Pulmonary artery endothelial cell (primary cell): Measurements from ENCODE around the gene KRT5. TPM values are rescaled to one million over a fixed set of nuclear protein-coding genes. Genes with fewer than 3 reads are reported as not detected.
"Not testable (repeated sequence)": the region's sequence is repeated elsewhere in the genome, so short reads cannot be mapped to it uniquely, and the experiment has no call there.

Experiments
- DNase-seq: peaks from one replicate; pipeline ENCODE4 v3.0.0-alpha.2; 2011; ENCODE audit warnings: low read depth, low spot score
- total RNA-seq: library from RNA; depleted of rRNA; stranded (reverse); fragments of >200 nt; gene quantifications from 2 replicates; pipeline ENCODE4 v1.2.3, GENCODE V29; 2014

The KRT5 gene
- total RNA-seq, 1 donor from 2014 or later: 0.66 TPM

DNA sequence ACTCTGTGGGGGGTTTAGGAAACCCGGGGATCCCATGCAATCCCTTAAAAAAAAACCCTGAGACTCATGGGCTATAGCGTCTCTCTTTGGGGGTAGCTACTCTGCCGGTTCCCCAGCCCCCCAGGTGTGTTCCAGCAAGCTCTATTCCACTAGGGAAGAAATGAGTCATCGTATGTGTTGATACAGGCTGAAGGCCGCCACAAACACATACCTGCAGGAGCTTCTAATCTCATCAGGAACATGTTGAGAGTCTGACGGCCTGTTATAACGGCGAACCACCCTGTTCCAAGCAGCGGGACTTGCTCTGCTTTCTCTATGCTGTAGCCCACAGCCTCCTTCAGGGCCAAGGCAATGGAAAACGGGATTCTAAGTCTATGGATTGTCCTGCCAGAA is 977 bp upstream of the KRT5 start:
- no peak for DNase-seq

DNA sequence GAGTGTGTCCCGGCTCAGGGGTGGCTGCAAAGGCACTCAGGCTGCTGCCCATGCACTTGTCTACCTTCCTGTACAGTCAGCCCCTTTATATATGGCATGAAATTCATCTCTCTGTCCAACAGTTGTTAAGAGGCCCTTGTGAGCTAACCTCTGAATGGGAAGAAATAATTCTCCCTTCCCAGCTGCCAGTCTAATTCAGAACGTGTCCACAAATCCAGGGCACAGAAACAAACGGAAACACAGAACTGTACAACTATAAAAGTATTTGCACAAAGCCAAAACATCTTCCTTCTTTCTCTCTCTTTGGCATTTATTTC is 849 bp downstream of the KRT5 start:
- no peak for DNase-seq

DNA sequence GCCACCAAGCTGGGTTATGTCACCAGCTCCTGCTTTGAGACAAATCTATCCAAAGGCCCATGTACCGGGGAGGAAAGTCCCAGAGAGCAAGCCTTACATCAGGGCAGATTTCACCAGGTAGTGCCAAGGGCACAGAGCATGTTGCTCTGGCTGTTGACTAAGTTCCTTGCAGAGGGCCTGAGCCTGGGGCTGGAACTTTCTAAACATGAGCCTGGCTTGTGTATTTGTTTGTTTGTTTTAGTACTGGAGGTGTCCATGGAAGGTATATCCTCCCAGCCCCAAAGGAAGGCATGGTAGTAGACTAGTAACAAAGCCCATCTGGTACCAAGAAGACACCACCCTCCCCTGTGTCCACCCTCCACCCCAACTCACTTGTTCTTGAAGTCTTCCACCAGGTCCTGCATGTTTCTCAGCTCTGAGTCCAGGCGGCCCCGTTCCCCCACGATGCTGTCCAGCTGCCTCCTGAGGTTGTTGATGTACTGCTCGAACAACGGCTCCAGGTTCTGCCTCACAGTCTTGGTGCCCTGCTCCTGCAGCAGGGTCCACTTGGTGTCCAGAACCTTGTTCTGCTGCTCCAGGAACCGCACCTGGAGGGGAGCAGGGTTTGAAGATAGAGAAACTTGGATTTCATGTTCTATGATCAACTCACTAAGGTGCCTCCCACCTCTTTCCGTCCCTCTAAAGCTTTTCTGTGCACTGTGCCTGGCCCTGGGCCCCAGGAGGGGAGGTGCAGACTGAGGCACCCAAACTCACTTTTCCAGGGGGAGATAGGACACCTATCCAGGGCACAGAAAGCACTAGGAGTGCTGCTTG is 1.4 kb downstream of the KRT5 start:
- DNase-seq: no peak

DNA sequence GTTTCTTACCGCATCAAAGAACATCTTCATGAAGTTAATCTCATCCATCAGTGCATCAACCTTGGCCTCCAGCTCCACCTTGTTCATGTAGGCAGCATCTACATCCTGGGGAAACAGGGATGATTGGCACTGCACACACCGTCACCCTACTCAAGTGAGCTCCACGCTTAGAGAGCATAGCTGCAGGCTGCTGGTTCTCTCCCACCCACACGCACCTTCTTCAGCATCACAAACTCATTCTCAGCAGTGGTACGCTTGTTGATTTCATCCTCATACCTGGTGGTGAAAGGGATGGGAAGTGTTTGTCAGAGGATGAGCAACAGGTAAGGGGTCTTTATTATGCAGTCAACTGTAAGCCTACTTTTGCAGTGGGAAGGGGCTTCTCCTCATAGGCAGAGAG is 2.3 kb downstream of the KRT5 start:
- DNase-seq: no peak

DNA sequence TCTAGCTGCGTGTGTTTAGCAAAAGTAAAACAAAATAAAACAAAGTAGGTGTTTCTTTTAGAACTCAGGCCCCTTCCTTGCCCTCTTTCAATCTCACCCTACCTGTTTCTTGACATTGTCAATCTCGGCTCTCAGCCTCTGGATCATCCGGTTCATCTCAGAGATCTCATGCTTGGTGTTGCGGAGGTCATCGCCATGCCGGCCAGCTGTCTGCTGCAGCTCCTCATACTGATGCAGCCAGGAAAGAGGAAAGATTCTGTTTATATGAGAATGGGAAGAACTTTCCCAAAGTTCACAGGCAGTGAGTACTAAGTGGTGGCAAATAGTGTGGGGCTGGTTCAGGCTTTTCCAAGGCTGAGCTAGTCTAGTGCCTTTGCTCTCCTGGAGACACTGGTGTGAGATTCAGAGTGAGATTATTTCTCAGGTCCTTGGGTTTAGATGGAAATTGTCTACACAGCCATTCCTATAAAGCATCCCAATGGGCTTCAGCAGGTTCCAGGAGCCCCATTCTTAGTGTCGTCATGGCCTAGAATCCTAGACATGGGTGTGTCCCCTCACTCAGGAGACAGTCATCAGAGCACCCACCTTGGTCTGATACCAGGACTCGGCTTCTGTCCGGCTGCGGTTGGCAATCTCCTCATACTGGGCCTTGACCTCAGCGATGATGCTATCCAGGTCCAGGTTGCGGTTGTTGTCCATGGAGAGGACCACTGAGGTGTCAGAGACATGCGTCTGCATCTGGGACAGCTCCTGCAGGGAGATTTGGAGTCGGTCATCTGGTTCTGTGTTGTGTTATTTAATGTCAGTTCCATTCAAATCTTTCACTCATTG is 3.0 kb downstream of the KRT5 start:
- no peak for DNase-seq

DNA sequence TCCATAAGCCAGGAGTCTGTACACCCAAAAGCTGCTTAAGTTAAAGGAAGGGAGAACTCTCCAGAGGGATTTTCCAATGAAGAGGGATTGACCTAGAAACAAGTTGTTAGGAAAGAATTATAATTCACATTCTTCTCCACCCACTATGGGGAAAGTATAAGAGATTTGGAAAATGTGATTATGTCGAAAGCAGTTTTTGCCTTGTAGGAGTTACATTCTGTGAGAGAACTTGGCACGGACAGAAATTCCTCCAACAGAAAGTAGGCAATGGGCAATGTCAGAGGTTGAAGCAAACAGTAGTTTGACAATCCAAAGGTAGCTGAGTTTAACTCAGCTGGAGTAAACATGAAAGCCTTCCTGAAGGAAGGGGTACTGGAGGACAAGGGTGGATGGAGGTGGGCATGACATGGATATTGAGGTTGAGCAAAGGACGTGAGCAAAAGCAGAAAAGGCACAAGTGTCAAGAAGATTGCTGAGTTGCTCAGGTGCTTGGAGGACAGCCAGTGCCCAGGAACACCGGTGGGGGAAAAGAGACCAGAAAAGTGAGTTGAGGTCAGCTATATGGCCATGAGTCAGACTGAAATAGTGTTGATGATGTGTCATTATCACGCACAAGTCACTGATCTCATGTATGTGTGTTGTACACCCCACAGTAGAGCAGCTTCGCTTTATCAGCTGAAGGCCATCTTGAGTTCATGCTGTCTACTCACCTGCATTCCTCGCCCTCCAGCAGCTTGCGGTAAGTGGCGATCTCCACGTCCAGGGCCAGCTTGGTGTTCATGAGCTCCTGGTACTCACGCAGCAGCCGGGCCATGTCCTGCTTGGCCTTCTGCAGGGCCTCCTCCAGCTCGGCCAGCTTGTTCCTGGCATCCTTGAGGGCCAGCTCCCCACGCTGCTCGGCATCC is 4.0 kb downstream of the KRT5 start:
- no peak for DNase-seq

DNA sequence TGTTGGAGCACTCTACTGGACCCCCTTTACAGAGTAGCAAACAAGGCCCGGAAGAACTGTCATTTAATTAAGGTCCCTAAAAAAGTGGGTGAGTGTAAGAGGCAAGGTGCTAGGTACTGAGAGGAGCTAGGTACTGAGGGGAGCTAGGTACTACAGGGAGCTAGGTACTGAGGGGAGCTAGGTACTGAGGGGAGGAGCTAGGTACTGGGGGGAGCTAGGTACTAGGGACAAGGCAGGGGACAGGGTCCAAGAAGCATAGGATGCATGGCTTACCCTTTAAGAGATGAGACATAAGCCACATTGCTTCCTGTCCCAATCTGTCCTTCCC is 4.9 kb downstream of the KRT5 start:
- no peak for DNase-seq

DNA sequence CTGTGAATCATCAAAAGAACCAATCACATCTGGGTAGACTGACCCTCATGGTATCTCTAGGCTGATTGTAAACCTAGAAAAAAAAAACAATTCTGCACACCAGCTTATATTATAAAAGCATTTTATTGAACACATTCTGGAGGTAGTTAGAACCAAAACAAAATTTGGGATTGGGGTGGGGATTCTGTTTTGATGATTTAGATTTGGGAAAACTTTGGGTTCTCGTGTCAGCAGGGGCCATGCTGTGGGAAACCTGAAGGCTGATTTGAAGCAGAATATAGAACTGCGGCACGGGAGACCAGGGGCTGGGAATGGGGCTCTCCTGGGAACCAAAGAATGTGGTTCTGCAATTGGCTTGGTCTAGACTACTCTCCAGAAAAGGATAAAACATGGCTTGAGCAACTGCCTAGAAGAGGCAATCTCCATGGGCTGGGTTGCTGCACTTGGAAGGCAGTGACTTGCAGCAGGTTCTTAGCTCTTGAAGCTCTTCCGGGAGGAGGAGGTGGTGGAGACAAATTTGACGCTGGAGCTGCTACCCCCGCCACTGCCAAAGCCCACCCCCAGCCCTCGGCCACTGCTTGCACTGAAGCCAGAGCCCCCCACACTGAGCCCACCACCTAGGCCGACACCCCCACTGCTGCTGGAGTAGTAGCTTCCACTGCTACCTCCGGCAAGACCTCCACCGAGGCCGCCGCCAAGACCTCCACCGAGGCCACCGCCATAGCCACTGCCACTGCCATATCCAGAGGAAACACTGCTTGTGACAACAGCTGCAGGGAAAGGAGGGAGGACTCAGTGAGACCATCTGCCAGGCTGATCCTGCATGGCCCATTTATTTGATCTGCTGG is 5.5 kb downstream of the KRT5 start:
- DNase-seq: no peak

DNA sequence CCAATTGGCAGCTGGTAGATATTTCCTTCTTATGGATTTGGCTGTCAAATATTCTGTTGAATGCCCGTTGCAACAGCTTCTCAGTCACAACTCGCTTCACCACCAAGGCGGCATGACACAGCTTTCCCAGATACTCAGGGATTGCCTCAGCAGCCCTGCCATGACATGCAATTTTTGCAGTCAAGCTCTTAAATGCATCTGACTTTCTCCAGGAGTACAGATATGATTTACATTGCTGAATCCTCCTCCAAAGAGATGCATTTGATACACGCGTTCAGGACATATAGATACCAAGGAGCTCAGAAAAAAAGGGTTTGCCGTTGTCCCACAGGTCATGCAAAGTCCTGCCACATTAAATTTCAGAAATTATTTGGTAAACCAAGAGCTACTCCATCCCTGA is 6.5 kb downstream of the KRT5 start:
- no peak for DNase-seq

DNA sequence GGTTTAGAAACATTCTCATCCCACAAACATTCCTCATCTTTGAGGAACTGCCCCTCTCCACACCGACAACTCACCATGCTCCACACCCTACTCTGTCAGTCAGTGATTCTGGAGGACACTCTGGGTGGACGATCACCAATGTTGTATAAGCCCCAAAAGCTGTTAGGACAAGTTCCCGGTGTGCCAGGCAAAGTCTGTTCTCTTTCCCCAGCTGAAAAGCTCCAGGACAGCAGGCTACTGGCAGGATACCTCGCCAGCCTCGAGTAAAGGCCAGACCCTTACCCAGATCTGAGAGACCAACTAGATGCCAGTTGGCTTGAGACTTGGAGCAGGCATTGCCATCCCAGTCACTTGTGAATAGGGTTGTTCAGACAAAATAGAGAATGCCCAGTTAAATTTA is 12.0 kb downstream of the KRT5 start:
- DNase-seq: no peak

DNA sequence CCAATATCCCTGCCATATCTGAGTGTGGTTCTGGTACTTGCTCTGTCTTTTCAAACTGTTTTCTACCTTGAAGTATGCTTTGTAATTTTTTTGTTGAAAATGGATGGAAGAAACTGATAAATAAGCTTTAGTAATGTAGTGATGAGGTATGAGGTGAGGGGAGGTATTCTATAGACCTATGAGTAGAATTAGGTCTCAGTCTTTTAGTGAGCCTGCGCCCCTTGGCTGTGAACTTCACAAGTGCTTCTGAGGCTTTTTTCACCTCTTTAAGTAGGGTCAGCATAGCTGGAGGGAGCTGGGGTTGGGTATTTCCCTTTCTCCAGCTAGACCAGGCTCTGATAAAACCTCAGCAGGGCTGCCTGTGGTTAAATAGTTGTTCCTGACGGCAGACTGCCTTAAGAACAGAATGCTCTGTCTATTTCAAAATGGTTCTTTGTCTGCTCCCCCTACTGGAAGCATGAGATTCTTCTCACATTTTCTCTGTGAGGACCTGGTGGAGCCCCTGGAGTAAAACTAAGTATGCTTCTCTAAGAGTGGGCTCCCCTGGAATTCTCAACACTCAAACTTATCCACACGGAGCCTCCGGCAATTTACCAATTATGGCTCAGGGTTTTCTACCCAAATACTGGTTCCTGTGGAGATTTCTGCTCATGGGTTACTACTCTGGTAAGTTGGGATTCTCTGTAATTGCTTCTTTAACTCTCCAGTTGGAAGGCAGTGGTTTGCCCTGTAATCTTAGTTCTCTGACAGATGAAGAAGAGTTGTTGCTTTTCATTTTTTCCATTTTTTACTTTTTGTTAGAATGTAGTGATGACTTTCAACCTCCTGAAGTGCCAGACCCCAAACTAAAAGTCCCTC is 13.1 kb downstream of the KRT5 start:
- no peak for DNase-seq

DNA sequence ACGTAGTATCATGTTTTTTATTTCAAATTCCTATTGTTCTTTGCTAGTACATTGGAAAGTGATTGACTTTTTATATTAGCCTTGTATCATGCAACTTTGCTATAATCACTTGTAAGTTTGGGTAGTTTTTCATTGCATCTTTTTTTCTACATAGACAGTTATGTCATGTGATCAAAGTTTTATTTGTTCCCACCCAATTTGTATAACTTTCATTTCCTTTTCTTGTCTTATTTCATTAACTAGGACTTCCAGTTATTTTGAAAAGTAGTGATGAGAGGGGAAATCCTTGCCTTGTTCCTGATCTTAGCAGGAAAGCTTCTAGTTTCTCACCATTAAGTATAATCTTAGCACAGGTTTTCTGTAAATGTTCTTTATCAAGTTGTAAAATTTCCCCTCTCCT is 17.3 kb downstream of the KRT5 start:
- no peak for DNase-seq

DNA sequence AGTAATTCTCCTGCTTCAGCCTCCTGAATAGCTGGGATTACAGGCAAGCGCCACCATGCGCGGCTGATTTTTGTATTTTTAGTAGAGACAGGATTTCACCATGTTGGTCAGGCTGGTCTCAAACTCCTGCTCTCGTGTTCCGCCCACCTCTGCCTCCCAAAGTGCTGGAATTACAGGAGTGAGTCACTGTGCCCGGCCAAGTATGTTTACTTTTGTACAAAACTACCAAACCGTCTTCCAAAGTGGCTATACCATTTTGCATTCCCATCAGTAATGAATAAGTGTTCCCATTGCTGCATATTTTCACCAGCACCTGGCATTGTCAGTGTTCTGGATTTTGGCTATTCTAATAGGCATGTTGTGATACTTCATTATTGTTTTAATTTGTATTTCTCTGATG is 18.7 kb downstream of the KRT5 start:
- DNase-seq: no peak

DNA sequence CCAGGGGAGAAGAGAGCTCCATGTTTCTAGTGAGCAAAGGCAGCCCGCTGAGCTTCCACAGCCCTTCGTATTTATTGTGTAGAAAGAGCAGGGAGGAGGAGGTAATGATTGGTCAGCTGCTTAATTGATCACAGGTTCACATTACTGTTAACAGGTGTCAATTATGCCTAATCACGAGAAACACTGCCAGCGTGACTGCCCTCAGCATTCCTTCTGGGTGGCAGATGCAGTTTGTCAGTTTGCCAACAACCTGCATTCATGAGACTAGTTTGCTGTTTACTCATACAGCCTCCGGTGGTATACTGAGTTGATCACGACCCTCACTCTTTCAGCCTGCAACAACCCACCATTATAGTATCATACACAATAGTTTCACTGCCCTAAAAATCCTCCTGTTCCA is 19.6 kb downstream of the KRT5 start:
- not testable (repeated sequence) for DNase-seq

DNA sequence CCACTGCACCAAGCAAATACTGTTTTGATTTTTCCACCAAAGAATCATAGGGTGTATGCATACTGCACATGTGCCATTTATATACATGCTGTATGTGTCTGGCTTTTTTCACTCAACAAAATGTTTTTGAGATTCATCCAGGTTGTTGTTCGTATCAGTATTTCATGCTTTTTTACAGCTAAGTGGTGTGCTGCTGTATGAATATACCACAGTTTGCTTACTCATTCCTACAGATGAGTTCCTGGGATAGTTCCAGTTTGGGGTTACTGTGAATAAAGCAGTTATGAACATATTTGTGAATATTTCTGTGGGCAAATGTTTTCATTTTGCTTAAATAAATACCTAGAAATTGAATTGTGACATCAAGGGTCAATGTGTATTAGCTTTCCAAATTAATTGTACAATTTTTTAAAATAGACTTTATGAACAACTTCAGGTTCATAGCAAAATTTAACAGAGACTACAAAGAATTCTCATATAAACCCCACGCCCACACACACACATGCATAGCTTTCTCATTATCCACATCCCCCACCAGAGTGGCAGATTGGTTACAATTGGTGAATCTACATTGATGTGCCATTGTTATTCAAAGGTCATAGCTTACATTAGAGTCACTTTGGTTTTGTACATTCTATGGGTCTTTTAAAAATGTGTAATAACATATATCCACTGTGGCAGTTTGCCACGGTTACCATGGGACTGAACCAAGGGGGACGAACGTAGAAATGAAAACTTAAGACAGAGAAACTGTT is 20.2 kb downstream of the KRT5 start:
- no peak for DNase-seq

DNA sequence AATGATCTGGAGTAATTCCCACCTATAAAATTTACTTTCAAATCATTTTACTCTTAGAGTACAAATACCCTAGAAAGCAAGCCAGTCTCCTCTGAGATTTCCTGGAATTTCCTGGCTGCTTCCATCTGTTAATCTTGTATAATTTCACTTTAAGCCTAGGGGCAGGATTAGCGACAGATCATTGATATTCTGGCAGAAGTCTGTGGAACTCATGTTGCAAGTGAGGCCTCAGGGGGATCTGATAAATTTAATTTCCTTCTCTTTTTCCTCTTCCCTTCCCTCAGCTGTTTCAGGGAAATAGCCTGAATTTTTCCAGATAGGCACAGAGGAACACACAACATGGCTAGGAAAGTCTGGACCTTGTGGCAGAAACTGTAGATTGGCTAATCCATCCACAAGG is 21.2 kb downstream of the KRT5 start:
- no peak for DNase-seq

DNA sequence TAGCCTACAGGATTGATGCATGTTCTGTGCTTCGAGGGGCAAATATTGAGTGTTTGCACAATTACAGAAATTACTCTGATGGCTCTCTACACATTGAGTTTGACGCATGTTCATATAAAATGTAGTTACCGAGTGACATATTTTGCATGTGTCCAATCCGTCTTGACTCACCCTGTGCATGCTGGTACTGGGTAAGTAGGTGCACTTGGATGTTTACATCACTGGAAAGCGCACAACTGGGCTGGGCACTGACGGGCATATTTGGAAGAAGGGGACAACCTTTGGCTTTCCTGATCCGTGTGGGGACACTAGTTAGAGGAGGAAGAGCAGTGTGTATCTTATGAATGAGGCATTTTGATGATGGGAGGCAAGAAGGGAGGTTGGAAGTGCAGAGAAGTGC is 22.2 kb downstream of the KRT5 start:
- no peak for DNase-seq

DNA sequence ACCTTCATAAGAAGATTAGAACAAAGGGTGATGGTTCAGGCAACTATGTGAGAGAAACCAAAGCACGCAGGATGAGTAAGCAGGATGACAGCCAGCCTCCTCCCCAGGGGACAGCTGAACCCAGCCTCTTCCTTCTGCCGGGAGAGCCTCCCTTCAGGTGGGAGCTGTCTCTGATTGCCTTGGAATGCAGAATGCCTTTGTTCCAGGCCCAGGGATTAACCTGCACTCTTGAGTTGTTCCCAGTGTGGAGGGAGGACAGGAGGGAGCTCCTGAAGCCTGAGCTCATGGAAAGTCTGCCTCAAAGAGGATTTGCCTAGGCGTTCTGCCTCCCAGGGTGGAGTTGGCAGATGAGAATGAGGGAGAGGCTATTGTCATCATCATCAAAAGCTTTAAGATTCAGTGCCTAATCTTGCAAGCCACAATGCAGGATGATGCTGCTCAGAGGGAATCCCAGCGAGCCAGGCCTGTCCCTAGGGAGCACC is 23.6 kb downstream of the KRT5 start:
- DNase-seq: no peak

DNA sequence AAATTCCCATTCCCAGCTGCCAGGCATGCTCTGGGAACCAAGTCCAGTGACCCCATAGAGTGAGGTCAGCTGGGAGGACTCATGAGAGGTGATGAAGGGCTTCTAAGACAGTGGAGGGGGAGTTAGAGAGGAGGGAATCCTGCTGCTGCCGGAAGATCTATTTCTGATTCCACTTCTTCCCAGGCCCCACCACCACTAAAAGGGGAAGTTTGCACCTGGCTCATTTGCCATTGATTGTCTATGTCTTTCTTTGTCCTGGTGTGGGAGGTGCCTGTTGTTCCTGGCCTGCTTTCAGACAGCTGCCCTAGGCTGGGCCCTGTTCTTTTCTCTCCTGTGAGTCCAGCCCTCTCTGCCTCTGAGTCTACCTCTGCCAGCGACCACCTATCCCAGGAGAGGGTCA is 24.1 kb downstream of the KRT5 start:
- no peak for DNase-seq
